GM10266 (cell line): ENCODE measurements around the gene USP24.

Source experiments
- DNase-seq: peaks from one replicate; pipeline ENCODE4 v3.0.0; 2012; ENCODE audit errors: extremely low spot score
- TF ChIP-seq, protein P1 (sequence below): IDR thresholded peaks from 2 replicates; pipeline ENCODE4 v1.5.1; 2012; ENCODE audit warnings: mild to moderate bottlenecking, low read depth; ENCODE audit not compliant: control insufficient read depth, insufficient read depth; ENCODE audit errors: missing control alignments

The USP24 gene, protein sequence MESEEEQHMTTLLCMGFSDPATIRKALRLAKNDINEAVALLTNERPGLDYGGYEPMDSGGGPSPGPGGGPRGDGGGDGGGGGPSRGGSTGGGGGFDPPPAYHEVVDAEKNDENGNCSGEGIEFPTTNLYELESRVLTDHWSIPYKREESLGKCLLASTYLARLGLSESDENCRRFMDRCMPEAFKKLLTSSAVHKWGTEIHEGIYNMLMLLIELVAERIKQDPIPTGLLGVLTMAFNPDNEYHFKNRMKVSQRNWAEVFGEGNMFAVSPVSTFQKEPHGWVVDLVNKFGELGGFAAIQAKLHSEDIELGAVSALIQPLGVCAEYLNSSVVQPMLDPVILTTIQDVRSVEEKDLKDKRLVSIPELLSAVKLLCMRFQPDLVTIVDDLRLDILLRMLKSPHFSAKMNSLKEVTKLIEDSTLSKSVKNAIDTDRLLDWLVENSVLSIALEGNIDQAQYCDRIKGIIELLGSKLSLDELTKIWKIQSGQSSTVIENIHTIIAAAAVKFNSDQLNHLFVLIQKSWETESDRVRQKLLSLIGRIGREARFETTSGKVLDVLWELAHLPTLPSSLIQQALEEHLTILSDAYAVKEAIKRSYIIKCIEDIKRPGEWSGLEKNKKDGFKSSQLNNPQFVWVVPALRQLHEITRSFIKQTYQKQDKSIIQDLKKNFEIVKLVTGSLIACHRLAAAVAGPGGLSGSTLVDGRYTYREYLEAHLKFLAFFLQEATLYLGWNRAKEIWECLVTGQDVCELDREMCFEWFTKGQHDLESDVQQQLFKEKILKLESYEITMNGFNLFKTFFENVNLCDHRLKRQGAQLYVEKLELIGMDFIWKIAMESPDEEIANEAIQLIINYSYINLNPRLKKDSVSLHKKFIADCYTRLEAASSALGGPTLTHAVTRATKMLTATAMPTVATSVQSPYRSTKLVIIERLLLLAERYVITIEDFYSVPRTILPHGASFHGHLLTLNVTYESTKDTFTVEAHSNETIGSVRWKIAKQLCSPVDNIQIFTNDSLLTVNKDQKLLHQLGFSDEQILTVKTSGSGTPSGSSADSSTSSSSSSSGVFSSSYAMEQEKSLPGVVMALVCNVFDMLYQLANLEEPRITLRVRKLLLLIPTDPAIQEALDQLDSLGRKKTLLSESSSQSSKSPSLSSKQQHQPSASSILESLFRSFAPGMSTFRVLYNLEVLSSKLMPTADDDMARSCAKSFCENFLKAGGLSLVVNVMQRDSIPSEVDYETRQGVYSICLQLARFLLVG (N-terminal part only)

DNA sequence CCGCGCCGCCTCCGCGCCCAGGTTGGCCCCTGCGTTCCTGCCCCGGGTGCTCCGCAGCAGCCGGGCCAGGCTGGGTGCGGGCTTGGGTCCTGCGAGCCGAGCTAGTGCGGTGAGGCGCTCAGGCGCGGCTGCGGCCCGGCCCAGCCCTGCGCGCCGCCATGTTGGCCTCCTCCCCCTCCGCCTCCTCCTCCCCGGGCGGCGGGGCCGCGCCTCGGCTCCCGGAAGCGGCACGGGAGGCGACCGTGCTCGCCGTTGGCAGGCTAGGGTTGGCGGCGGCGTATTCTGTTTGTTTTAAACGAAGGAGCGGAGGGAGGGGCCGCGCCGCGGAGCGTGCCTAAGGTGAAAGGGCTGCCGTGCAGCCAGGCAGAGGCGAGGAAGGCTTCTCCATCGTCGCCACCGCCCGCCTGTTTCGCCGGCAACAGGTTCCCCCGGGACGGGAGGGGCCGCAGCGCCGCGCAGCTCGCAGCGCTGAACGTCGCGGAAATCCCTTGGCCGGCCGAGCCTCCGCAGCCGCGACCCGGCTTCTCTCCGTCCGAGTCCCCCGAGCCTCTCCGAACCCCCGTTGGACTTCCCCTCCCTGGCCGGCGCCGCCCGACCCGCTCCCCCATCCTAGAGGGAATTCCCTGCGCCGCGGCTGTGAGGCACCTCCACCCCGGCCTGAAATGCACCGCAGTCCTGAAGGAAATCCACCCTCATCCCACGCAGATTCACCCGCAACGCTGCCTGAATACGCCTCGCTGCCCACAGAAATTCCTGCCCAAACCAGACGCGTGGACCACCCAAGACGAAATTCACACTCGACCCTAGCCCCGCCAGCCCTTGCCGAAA lies at the start of gene USP24:
TSS of gene USP24 (minus strand) at position 171 of the 828 bp plus-strand sequence. CDS start 251 bp downstream, outside the sequence.
- DNase-seq: peak; percentile 90
- TF ChIP-seq, protein P1, sequence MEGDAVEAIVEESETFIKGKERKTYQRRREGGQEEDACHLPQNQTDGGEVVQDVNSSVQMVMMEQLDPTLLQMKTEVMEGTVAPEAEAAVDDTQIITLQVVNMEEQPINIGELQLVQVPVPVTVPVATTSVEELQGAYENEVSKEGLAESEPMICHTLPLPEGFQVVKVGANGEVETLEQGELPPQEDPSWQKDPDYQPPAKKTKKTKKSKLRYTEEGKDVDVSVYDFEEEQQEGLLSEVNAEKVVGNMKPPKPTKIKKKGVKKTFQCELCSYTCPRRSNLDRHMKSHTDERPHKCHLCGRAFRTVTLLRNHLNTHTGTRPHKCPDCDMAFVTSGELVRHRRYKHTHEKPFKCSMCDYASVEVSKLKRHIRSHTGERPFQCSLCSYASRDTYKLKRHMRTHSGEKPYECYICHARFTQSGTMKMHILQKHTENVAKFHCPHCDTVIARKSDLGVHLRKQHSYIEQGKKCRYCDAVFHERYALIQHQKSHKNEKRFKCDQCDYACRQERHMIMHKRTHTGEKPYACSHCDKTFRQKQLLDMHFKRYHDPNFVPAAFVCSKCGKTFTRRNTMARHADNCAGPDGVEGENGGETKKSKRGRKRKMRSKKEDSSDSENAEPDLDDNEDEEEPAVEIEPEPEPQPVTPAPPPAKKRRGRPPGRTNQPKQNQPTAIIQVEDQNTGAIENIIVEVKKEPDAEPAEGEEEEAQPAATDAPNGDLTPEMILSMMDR: no peak

DNA sequence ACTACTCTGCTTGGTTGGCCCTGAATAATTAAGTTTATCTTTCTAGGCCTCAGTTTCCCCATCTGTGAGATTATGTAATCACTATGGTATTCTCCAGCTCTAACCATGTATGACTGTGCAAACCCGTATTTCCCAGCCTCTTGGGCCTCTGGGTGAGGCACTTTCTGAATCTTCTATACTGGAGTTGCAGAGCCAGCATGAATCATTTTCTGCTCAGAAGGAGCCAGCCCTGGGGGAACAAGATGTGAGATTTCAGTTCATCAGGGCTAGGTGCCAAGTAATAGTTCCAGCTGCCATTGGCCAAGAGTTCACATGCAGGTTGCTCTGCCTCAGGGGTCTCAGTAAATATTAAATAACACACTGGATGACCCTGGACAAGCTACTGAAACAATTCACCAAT lies 47.7 kb upstream of the USP24 start:
- no peak for DNase-seq
- TF ChIP-seq, protein P1: no peak

DNA sequence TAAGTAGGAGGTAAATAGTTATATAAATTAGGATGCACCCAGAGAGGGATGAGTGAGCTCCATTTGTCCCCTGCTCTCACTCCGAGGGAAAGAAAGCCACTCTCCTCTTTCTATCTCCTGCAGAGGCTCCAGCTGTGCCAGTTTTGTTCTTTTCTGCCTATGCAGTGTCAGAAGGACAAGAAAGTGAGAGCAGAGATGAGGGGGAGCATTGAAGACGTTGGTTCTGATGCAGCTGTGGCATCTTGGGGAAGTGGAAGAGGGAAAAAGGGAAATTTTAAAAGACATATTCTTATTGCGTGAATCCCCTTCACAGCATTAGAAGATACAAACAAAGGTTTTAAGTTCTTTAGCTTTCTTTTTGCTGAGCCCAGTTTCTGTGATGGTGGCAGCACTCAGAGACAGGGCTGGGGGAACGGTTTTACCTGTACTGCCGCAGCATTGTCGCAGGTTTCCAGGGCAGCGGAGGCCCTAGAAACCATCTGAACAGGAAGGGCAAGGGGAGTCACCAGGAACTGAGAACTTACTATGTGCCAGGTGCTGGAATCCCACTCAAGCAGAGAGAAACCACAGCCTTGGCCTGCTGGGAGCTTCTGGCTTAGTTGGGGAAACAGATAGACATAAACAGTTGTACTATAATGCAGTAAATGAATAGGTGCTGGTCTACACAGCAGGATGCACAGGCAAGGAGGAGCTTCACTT lies 44.9 kb upstream of the USP24 start:
- no peak for DNase-seq
- TF ChIP-seq, protein P1: no peak

DNA sequence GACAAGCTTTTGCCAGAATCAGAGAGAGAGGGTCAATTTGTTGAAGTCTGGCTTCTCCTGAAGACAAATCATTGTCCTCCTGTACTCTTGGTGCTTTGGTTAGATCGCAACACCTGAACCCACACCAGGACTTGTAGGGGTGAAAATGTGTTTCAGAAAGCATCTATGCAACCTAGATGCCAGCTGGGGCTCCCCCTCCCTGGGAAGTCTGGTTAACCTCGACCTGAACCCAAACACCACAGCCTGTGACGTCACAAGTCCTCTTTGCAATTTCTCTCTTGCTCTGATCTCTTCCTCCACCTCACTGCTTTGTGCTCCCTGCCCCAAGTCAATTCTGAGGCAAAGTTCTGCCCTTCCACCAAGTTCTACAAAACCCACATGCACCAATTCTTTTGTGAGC lies 42.8 kb upstream of the USP24 start:
- peak; percentile 31 for DNase-seq
- TF ChIP-seq, protein P1: no peak

DNA sequence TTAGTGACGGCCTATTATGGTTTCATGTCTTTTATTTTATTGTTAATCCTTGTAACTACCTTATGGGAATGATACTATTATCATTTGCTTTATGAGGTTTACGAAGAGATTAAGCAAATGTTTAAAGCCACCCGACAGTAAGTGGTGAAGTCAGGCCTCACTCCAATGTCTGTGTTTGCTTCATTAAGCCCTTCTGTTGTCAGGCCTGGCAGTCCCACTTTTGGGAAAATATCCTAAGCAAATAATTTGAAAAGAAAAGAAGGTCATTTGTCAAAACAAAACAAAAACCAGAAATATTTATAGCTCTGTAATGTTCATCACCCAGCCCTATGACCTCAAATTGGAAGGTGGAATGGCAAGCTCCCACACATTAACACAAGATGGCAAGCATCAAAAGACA lies 40.7 kb upstream of the USP24 start:
- TF ChIP-seq, protein P1: no peak
- no peak for DNase-seq
